Effector memory CD4-positive, alpha-beta T cell (primary cell): Measurements from ENCODE around the gene SPRY2.
"Not testable (repeated sequence)": the region's sequence is repeated elsewhere in the genome, so short reads cannot be mapped to it uniquely, and the experiment has no call there.

ENCODE experiments used
- DNase-seq, 3 donors: peaks; one replicate each; pipeline ENCODE4 v3.0.0-alpha.2; 2020
- H3K27ac ChIP-seq: 2 replicates; pipeline ENCODE4 v1.7.0; 2013; ENCODE audit warnings: mild to moderate bottlenecking, low read length, moderate library complexity; ENCODE audit not compliant: insufficient read depth, poor library complexity, severe bottlenecking
- H3K27me3 ChIP-seq: replicated peaks from 2 replicates; pipeline ENCODE4 v1.7.0; 2013; ENCODE audit warnings: mild to moderate bottlenecking, low read length; ENCODE audit not compliant: insufficient read depth, control insufficient read depth, poor library complexity, severe bottlenecking
- H3K36me3 ChIP-seq: 2 replicates; pipeline ENCODE4 v1.7.0; 2013; ENCODE audit warnings: mild to moderate bottlenecking, low read length, moderate library complexity; ENCODE audit not compliant: control insufficient read depth, insufficient read depth
- H3K4me1 ChIP-seq: 2 replicates; pipeline ENCODE4 v1.7.0; 2013; ENCODE audit warnings: low read length, mild to moderate bottlenecking; ENCODE audit not compliant: control insufficient read depth, insufficient read depth, poor library complexity, severe bottlenecking
- H3K4me3 ChIP-seq: 2 replicates; pipeline ENCODE4 v1.7.0; 2013; ENCODE audit warnings: low read length, low read depth, mild to moderate bottlenecking; ENCODE audit not compliant: insufficient read depth, poor library complexity, severe bottlenecking
- H3K9me3 ChIP-seq: 2 replicates; pipeline ENCODE4 v1.7.0; 2013; ENCODE audit warnings: mild to moderate bottlenecking, low read length, moderate library complexity; ENCODE audit not compliant: control insufficient read depth

Gene SPRY2

GRCh38 chr13:80359414-80359777 lies 18.5 kb upstream of the SPRY2 start:
- Histone ChIP-seq H3K4me1 (no peaks in the 10 kb centered on the region), H3K9me3 (no peaks in the 10 kb centered on the region), H3K27ac (no peak overlapping the region), H3K36me3 (no peaks in the 10 kb centered on the region), H3K27me3 (no peaks in the 10 kb centered on the region), H3K4me3 (no peak overlapping the region)
- no peak for DNase-seq

- not testable (repeated sequence) for H3K4me3 ChIP-seq, H3K9me3 ChIP-seq, H3K27me3 ChIP-seq, DNase-seq, H3K27ac ChIP-seq, H3K36me3 ChIP-seq, H3K4me1 ChIP-seq
Observed at GRCh38 chr13:80355496-80356094, 14.7 kb upstream of the SPRY2 start.

- H3K36me3 ChIP-seq, result no peaks in the 10 kb centered on the region
- H3K27me3 ChIP-seq, result no peaks in the 10 kb centered on the region
- H3K9me3 ChIP-seq, result no peaks in the 10 kb centered on the region
- no peaks in the 10 kb centered on the region for H3K4me1 ChIP-seq
- H3K27ac ChIP-seq, result no peak overlapping the region
- no peak overlapping the region for H3K4me3 ChIP-seq
- DNase-seq, result no peak
Observed at GRCh38 chr13:80348750-80349149, 7.8 kb upstream of the SPRY2 start.

- no peak overlapping the region for H3K27ac ChIP-seq
- no peak overlapping the region for H3K4me3 ChIP-seq
- H3K36me3 ChIP-seq, result no peaks in the 10 kb centered on the region
- no peaks in the 10 kb centered on the region for H3K27me3 ChIP-seq
- H3K9me3 ChIP-seq, result no peaks in the 10 kb centered on the region
- DNase-seq, result no peak
- H3K4me1 ChIP-seq, result no peaks in the 10 kb centered on the region
Observed at GRCh38 chr13:80348314-80348713, 7.4 kb upstream of the SPRY2 start.

- no peaks in the 10 kb centered on the region for H3K9me3 ChIP-seq
- no peak overlapping the region for H3K27ac ChIP-seq
- no peak overlapping the region for H3K4me3 ChIP-seq
- peaks cover 4% of the 10 kb centered on the region for H3K27me3 ChIP-seq
- no peak for DNase-seq
- peaks cover 14% of the 10 kb centered on the region for H3K4me1 ChIP-seq
- H3K36me3 ChIP-seq, result no peaks in the 10 kb centered on the region
Observed at GRCh38 chr13:80345771-80346510, 5.0 kb upstream of the SPRY2 start.

- Histone ChIP-seq H3K4me1 (peaks cover 27% of the 10 kb centered on the region), H3K27me3 (peaks cover 19% of the 10 kb centered on the region)
- not testable (repeated sequence) for H3K36me3 ChIP-seq, DNase-seq, H3K4me3 ChIP-seq, H3K9me3 ChIP-seq, H3K27ac ChIP-seq
Observed at GRCh38 chr13:80344032-80344431, 3.1 kb upstream of the SPRY2 start.

GRCh38 chr13:80342471-80343371 lies 1.8 kb upstream of the SPRY2 start:
- Histone ChIP-seq H3K4me1 (peaks cover 27% of the 10 kb centered on the region), H3K36me3 (no peaks in the 10 kb centered on the region), H3K27ac (no peak overlapping the region), H3K9me3 (no peaks in the 10 kb centered on the region), H3K4me3 (peak overlapping the region; percentile 46), H3K27me3 (peaks cover 23% of the 10 kb centered on the region)
- DNase-seq, result peak in 1 of 3 donors; percentile 16

- Histone ChIP-seq H3K27ac (no peak overlapping the region), H3K4me3 (peak overlapping the region; percentile 46), H3K4me1 (peaks cover 27% of the 10 kb centered on the region), H3K36me3 (no peaks in the 10 kb centered on the region), H3K27me3 (peaks cover 23% of the 10 kb centered on the region), H3K9me3 (no peaks in the 10 kb centered on the region)
- DNase-seq, result no peak
Observed at GRCh38 chr13:80341756-80342370, 937 bp upstream of the SPRY2 start.

GRCh38 chr13:80340651-80341100 lies 250 bp downstream of the SPRY2 start:
- H3K27ac ChIP-seq, result no peak overlapping the region
- no peak for DNase-seq

More at GRCh38 chr13:80340651-80341100, 250 bp downstream of the SPRY2 start:
- peak overlapping the region; percentile 37 for H3K4me3 ChIP-seq
- peaks cover 28% of the 10 kb centered on the region for H3K27me3 ChIP-seq
- peaks cover 27% of the 10 kb centered on the region for H3K4me1 ChIP-seq
- H3K36me3 ChIP-seq, result no peaks in the 10 kb centered on the region
- no peaks in the 10 kb centered on the region for H3K9me3 ChIP-seq
